Gastroesophageal sphincter (tissue), 3 donors: Measurements from ENCODE around the gene KPNA1.

Source experiments
- CTCF ChIP-seq, 4 experiments: fragments of 200-600 bp in 2 of 4; fragments of 450-650 bp in 2 of 4; sonication (generic) in 1 of 4; IDR thresholded peaks; one replicate each; pipeline ENCODE4 v1.5.1; 2017 to 2019; ENCODE audit warnings: antibody characterized with exemption in 4 of 4, mild to moderate bottlenecking in 2 of 4, moderate library complexity in 2 of 4
- EP300 ChIP-seq: sonication (generic); formaldehyde crosslinking; IDR thresholded peaks from one replicate; pipeline ENCODE4 v1.6.1; 2017; ENCODE audit warnings: antibody characterized with exemption, mild to moderate bottlenecking
- POLR2A ChIP-seq, 2 donors: fragments of 450-650 bp; IDR thresholded peaks; one replicate each; pipeline ENCODE4 v1.6.1; 2017; ENCODE audit warnings: antibody characterized with exemption in 2 of 2, mild to moderate bottlenecking in 2 of 2, moderate library complexity in 1 of 2
- POLR2AphosphoS5 ChIP-seq: sonication (generic); formaldehyde crosslinking; IDR thresholded peaks from one replicate; pipeline ENCODE4 v1.6.1; 2017; ENCODE audit warnings: antibody characterized with exemption

- TF ChIP-seq POLR2AphosphoS5 (no peak), CTCF (IDR thresholded peaks at IDR 0.05) (no peak), EP300 (no peak), POLR2A (IDR thresholded peaks at IDR 0.05) (no peak)
Observed at GRCh38 chr3:122533931-122534334, 19.2 kb upstream of the KPNA1 start.
